ENCODE results near the gene TAF9. TPM values are rescaled to one million over a fixed set of nuclear protein-coding genes. Genes with fewer than 3 reads are reported as not detected.
A peak's percentile ranks its signal among the peaks of the same experiment; 100 is the strongest.
"Not testable (repeated sequence)": the region's sequence is repeated elsewhere in the genome, so short reads cannot be mapped to it uniquely, and the experiment has no call there.

Gene TAF9
- total RNA-seq (44.1 TPM), polyA plus RNA-seq (43.9 TPM)

GRCh38 chr5:69369340-69370121 lies at the start of gene TAF9, which contains the start of the genes AK6 and RAD17:
TSS of gene TAF9 (minus strand) at chr5:69369520. CDS start at chr5:69365737, 3,783 bp downstream.
TSS of gene AK6 (minus strand) at chr5:69369520. CDS start at chr5:69369490, 30 bp downstream.
TSS of gene RAD17 (plus strand) at chr5:69369818. CDS start at chr5:69372209, 2,391 bp downstream.
- under 1% methylated on average over 66 of the region's 66 CpGs for WGBS
- peak; percentile 83 for DNase-seq (ENCODE audit: extremely low spot score)
- H3K36me3 ChIP-seq (ENCODE audit: insufficient read depth): peaks cover 4% of the 10 kb centered on the region
- H3K4me1 ChIP-seq (ENCODE audit: insufficient read depth): peaks cover 2% of the 10 kb centered on the region
- peak within 1 kb of the TSS; percentile 75 for H3K4me3 ChIP-seq (ENCODE audit: low read depth, low read length)
- peak within 1 kb of the TSS; percentile 98 for H3K27ac ChIP-seq (ENCODE audit: low read depth)

- Histone ChIP-seq H3K4me1 (ENCODE audit: insufficient read depth) (no peaks in the 10 kb centered on the region), H3K36me3 (ENCODE audit: insufficient read depth) (no peaks in the 10 kb centered on the region), H3K27ac (ENCODE audit: low read depth) (no peak overlapping the region), H3K4me3 (ENCODE audit: low read depth, low read length) (no peak overlapping the region)
- 93% methylated on average over 3 of the region's 3 CpGs for WGBS
- DNase-seq (ENCODE audit: extremely low spot score): no peak
These were observed 49.2 kb upstream of the TAF9 start for GRCh38 chr5:69418554-69418953.

- no peak for DNase-seq (ENCODE audit: extremely low spot score)
- H3K4me3 ChIP-seq (ENCODE audit: low read depth, low read length): no peak overlapping the region
- H3K36me3 ChIP-seq (ENCODE audit: insufficient read depth): no peaks in the 10 kb centered on the region
- H3K4me1 ChIP-seq (ENCODE audit: insufficient read depth): no peaks in the 10 kb centered on the region
- no peak overlapping the region for H3K27ac ChIP-seq (ENCODE audit: low read depth)
These were observed 47.4 kb upstream of the TAF9 start for GRCh38 chr5:69416699-69417098.

- 85% methylated on average over 6 of the region's 6 CpGs for WGBS
- Histone ChIP-seq H3K27ac (ENCODE audit: low read depth) (no peak overlapping the region), H3K4me3 (ENCODE audit: low read depth, low read length) (no peak overlapping the region), H3K36me3 (ENCODE audit: insufficient read depth) (peaks cover 2% of the 10 kb centered on the region), H3K4me1 (ENCODE audit: insufficient read depth) (no peaks in the 10 kb centered on the region)
- DNase-seq (ENCODE audit: extremely low spot score): no peak
These were observed 46.9 kb upstream of the TAF9 start for GRCh38 chr5:69416180-69416579.

GRCh38 chr5:69415584-69415958 lies 46.3 kb upstream of the TAF9 start:
- H3K4me3 ChIP-seq (ENCODE audit: low read depth, low read length): peak overlapping the region; percentile 63
- H3K4me1 ChIP-seq (ENCODE audit: insufficient read depth): no peaks in the 10 kb centered on the region
- H3K27ac ChIP-seq (ENCODE audit: low read depth): peak overlapping the region; percentile 74
- H3K36me3 ChIP-seq (ENCODE audit: insufficient read depth): peaks cover 2% of the 10 kb centered on the region
- no peak for DNase-seq (ENCODE audit: extremely low spot score)
- 55% methylated on average over 18 of the region's 18 CpGs for WGBS

- peaks cover 2% of the 10 kb centered on the region for H3K36me3 ChIP-seq (ENCODE audit: insufficient read depth)
- peak within 1 kb of the TSS; percentile 63 for H3K4me3 ChIP-seq (ENCODE audit: low read depth, low read length)
- DNase-seq (ENCODE audit: extremely low spot score): peak; percentile 23
These were observed 45.7 kb upstream of the TAF9 start, which contains the start of gene MARVELD2 for GRCh38 chr5:69414885-69415583. TSS of gene MARVELD2 (plus strand) at chr5:69415116. CDS start at chr5:69419386, 4,270 bp downstream.

GRCh38 chr5:69404659-69405330 lies 35.5 kb upstream of the TAF9 start:
- H3K4me1 ChIP-seq (ENCODE audit: insufficient read depth): no peaks in the 10 kb centered on the region
- no peak overlapping the region for H3K27ac ChIP-seq (ENCODE audit: low read depth)
- WGBS: 84% methylated on average over 15 of the region's 15 CpGs
- H3K4me3 ChIP-seq (ENCODE audit: low read depth, low read length): no peak overlapping the region
- H3K36me3 ChIP-seq (ENCODE audit: insufficient read depth): peaks cover 2% of the 10 kb centered on the region
- DNase-seq (ENCODE audit: extremely low spot score): no peak

More at GRCh38 chr5:69414885-69415583, 45.7 kb upstream of the TAF9 start, which contains the start of gene MARVELD2:
- Histone ChIP-seq H3K27ac (ENCODE audit: low read depth) (peak within 1 kb of the TSS; percentile 74), H3K4me1 (ENCODE audit: insufficient read depth) (no peaks in the 10 kb centered on the region)
- WGBS: 16% methylated on average over 78 of the region's 78 CpGs

- DNase-seq (ENCODE audit: extremely low spot score): no peak
- Histone ChIP-seq H3K36me3 (ENCODE audit: insufficient read depth) (peaks cover 5% of the 10 kb centered on the region), H3K27ac (ENCODE audit: low read depth) (no peak overlapping the region), H3K4me3 (ENCODE audit: low read depth, low read length) (no peak overlapping the region), H3K4me1 (ENCODE audit: insufficient read depth) (no peaks in the 10 kb centered on the region)
These were observed 9.1 kb upstream of the TAF9 start for GRCh38 chr5:69378376-69378775.

GRCh38 chr5:69374911-69375446 lies 5.7 kb upstream of the TAF9 start:
- no peaks in the 10 kb centered on the region for H3K36me3 ChIP-seq (ENCODE audit: insufficient read depth)
- 90% methylated on average over 4 of the region's 4 CpGs for WGBS
- peaks cover 2% of the 10 kb centered on the region for H3K4me1 ChIP-seq (ENCODE audit: insufficient read depth)
- DNase-seq (ENCODE audit: extremely low spot score): no peak
- H3K4me3 ChIP-seq (ENCODE audit: low read depth, low read length): no peak overlapping the region
- no peak overlapping the region for H3K27ac ChIP-seq (ENCODE audit: low read depth)

GRCh38 chr5:69372394-69372793 lies 3.1 kb upstream of the TAF9 start:
- no peak for DNase-seq (ENCODE audit: extremely low spot score)
- H3K27ac ChIP-seq (ENCODE audit: low read depth): no peak overlapping the region
- H3K36me3 ChIP-seq (ENCODE audit: insufficient read depth): no peaks in the 10 kb centered on the region
- no peak overlapping the region for H3K4me3 ChIP-seq (ENCODE audit: low read depth, low read length)
- WGBS: 97% methylated on average over 5 of the region's 5 CpGs
- peaks cover 2% of the 10 kb centered on the region for H3K4me1 ChIP-seq (ENCODE audit: insufficient read depth)

- H3K27ac ChIP-seq (ENCODE audit: low read depth); H3K36me3 ChIP-seq (ENCODE audit: insufficient read depth); H3K4me1 ChIP-seq (ENCODE audit: insufficient read depth); DNase-seq (ENCODE audit: extremely low spot score): not testable (repeated sequence)
- peak overlapping the region; percentile 75 for H3K4me3 ChIP-seq (ENCODE audit: low read depth, low read length)
- WGBS: 1% methylated on average over 16 of the region's 16 CpGs
These were observed 1.0 kb upstream of the TAF9 start for GRCh38 chr5:69370335-69370734.

- WGBS: 2% methylated on average over 39 of the region's 39 CpGs
- DNase-seq (ENCODE audit: extremely low spot score): peak; percentile 21
- Histone ChIP-seq H3K4me3 (ENCODE audit: low read depth, low read length) (peak overlapping the region; percentile 75), H3K27ac (ENCODE audit: low read depth) (peak overlapping the region; percentile 98), H3K4me1 (ENCODE audit: insufficient read depth) (peaks cover 2% of the 10 kb centered on the region), H3K36me3 (ENCODE audit: insufficient read depth) (peaks cover 4% of the 10 kb centered on the region)
These were observed 621 bp downstream of the TAF9 start for GRCh38 chr5:69368458-69369339.
